Astrocyte (in vitro differentiated cells and primary cell): Measurements from ENCODE around the gene EVC.

Experiments
- EZH2 ChIP-seq: IDR thresholded peaks from 2 replicates; pipeline ENCODE4 v1.6.1; 2012; ENCODE audit warnings: mild to moderate bottlenecking, low read length, inconsistent platforms; ENCODE audit not compliant: insufficient read depth
- TF ChIP-seq, protein P1 (sequence below): IDR thresholded peaks from 2 replicates; pipeline ENCODE4 v1.5.1; 2011; ENCODE audit warnings: low read depth, mild to moderate bottlenecking, inconsistent platforms, low read length, moderate library complexity; ENCODE audit not compliant: insufficient read depth

DNA sequence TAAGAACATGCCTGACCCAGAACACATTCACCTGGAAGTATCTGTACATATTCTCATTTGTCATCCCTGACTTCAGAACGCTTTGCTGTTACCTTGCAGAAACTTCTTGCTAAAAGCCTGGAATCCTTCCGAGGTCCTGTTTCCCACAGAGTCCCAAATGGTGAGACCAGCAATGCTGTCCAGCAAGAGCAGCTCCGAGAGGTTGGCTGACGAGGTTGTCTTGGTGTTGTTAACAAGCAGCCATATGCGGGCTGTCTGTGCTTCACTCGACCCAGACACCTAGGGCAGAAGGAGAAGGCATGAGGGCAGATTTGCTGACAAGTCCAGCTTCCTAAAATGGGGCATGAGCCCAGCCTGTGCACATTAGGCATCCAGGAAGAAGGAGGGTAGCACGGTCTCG, 21.9 kb upstream of the EVC start:
- TF ChIP-seq, protein P1, sequence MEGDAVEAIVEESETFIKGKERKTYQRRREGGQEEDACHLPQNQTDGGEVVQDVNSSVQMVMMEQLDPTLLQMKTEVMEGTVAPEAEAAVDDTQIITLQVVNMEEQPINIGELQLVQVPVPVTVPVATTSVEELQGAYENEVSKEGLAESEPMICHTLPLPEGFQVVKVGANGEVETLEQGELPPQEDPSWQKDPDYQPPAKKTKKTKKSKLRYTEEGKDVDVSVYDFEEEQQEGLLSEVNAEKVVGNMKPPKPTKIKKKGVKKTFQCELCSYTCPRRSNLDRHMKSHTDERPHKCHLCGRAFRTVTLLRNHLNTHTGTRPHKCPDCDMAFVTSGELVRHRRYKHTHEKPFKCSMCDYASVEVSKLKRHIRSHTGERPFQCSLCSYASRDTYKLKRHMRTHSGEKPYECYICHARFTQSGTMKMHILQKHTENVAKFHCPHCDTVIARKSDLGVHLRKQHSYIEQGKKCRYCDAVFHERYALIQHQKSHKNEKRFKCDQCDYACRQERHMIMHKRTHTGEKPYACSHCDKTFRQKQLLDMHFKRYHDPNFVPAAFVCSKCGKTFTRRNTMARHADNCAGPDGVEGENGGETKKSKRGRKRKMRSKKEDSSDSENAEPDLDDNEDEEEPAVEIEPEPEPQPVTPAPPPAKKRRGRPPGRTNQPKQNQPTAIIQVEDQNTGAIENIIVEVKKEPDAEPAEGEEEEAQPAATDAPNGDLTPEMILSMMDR = no peak
- TF ChIP-seq EZH2 = no peak
